WTC11 (cell line): ENCODE data around the gene CARD9. TPM values are rescaled to one million over a fixed set of nuclear protein-coding genes. Genes with fewer than 3 reads are reported as not detected.
A peak's percentile ranks its signal among the peaks of the same experiment; 100 is the strongest.

Experiments
- ATAC-seq: fragments of 200-7000 bp; cut with Tn5 transposase; 2 replicates; pipeline ENCODE4 v1.10.0; 2021; ENCODE audit warnings: mild to moderate bottlenecking, moderate library complexity
- CTCF ChIA-PET: fragments of 300-600 bp; sonication (Branson Sonifier 250); formaldehyde crosslinking; loops from one replicate; lab custom pipeline; 2021; ENCODE audit warnings: antibody characterized with exemption; lab: Charles Lee
- POLR2A ChIA-PET: fragments of 350-600 bp; sonication (Branson Sonifier 250); formaldehyde crosslinking; loops from one replicate; lab custom pipeline; 2021; ENCODE audit warnings: antibody characterized with exemption; lab: Charles Lee
- DNase-seq: peaks from one replicate; pipeline ENCODE4 v3.0.0; 2021; ENCODE audit warnings: low spot score
- H3K27ac Mint-ChIP-seq: 2 replicates; pipeline ENCODE4 v1.8.0; 2021; ENCODE audit warnings: mixed read lengths
- H3K27me3 Mint-ChIP-seq: 2 replicates; pipeline ENCODE4 v1.8.0; 2021; ENCODE audit warnings: low read depth, mild to moderate bottlenecking, moderate library complexity, mixed read lengths
- H3K36me3 Mint-ChIP-seq: 2 replicates; pipeline ENCODE4 v1.8.0; 2021; ENCODE audit warnings: mixed read lengths
- H3K4me1 Mint-ChIP-seq: 2 replicates; pipeline ENCODE4 v1.8.0; 2022; ENCODE audit warnings: mixed read lengths
- H3K4me3 Mint-ChIP-seq: 2 replicates; pipeline ENCODE4 v1.8.0; 2021; ENCODE audit warnings: mild to moderate bottlenecking, moderate library complexity, mixed read lengths
- H3K9me3 Mint-ChIP-seq: 2 replicates; pipeline ENCODE4 v1.8.0; 2021; ENCODE audit warnings: mixed read lengths
- CREM ChIP-seq: sonication (generic); formaldehyde crosslinking; IDR thresholded peaks from 2 replicates; pipeline ENCODE4 v1.8.1; 2022; ENCODE audit warnings: mild to moderate bottlenecking, missing genetic modification reagents, moderate library complexity
- E2F1 ChIP-seq: sonication (generic); formaldehyde crosslinking; IDR thresholded peaks from 2 replicates; pipeline ENCODE4 v1.8.0; 2022; ENCODE audit warnings: mild to moderate bottlenecking, missing genetic modification reagents
- ELF4 ChIP-seq: sonication (generic); formaldehyde crosslinking; IDR thresholded peaks from 2 replicates; pipeline ENCODE4 v1.8.1; 2022; ENCODE audit warnings: low read depth, mild to moderate bottlenecking, moderate library complexity, missing genetic modification reagents
- EMX1 ChIP-seq: fragments of 250-450 bp; sonication (Bioruptor Pico); IDR thresholded peaks from 2 replicates; pipeline ENCODE4 v1.8.0; 2021; ENCODE audit warnings: mild to moderate bottlenecking
- GTF2I ChIP-seq: fragments of 250-450 bp; sonication (Bioruptor Pico); conservative IDR thresholded peaks from 2 replicates; pipeline ENCODE4 v1.4.0; 2021; ENCODE audit warnings: mild to moderate bottlenecking
- HMGA2 ChIP-seq: fragments of 250-450 bp; sonication (Bioruptor Pico); IDR thresholded peaks from 2 replicates; pipeline ENCODE4 v1.4.0; 2021; ENCODE audit warnings: mild to moderate bottlenecking, moderate library complexity
- IRF2 ChIP-seq: sonication (generic); formaldehyde crosslinking; IDR thresholded peaks from 2 replicates; pipeline ENCODE4 v1.8.0; 2022; ENCODE audit warnings: low read depth, missing genetic modification reagents, borderline replicate concordance
- KAT7 ChIP-seq: sonication (generic); formaldehyde crosslinking; IDR thresholded peaks from 2 replicates; pipeline ENCODE4 v1.8.1; 2023; ENCODE audit warnings: missing genetic modification reagents, mild to moderate bottlenecking, borderline replicate concordance
- MLX ChIP-seq: sonication (generic); formaldehyde crosslinking; IDR thresholded peaks from 2 replicates; pipeline ENCODE4 v1.8.1; 2023; ENCODE audit warnings: mild to moderate bottlenecking, missing genetic modification reagents, moderate library complexity
- NFATC4 ChIP-seq: fragments of 250-450 bp; sonication (Bioruptor Pico); IDR thresholded peaks from 2 replicates; pipeline ENCODE4 v1.9.0; 2021; ENCODE audit warnings: mild to moderate bottlenecking
- NFE2L1 ChIP-seq: sonication (generic); formaldehyde crosslinking; IDR thresholded peaks from 2 replicates; pipeline ENCODE4 v1.8.1; 2023; ENCODE audit warnings: missing genetic modification reagents
- NFYB ChIP-seq: sonication (generic); formaldehyde crosslinking; conservative IDR thresholded peaks from 2 replicates; pipeline ENCODE4 v1.8.0; 2022; ENCODE audit warnings: low read depth, missing genetic modification reagents
- NR1H2 ChIP-seq: sonication (generic); formaldehyde crosslinking; IDR thresholded peaks from 2 replicates; pipeline ENCODE4 v1.9.0; 2021; ENCODE audit warnings: mild to moderate bottlenecking, moderate library complexity, missing genetic modification reagents
- OVOL2 ChIP-seq: fragments of 250-450 bp; sonication (Bioruptor Pico); IDR thresholded peaks from 2 replicates; pipeline ENCODE4 v1.9.0; 2021; ENCODE audit warnings: mild to moderate bottlenecking, borderline replicate concordance
- PREB ChIP-seq: sonication (generic); formaldehyde crosslinking; IDR thresholded peaks from 2 replicates; pipeline ENCODE4 v1.8.1; 2022; ENCODE audit warnings: mild to moderate bottlenecking, missing genetic modification reagents, moderate library complexity, borderline replicate concordance
- PRRX2 ChIP-seq: fragments of 250-450 bp; sonication (Bioruptor Pico); IDR thresholded peaks from 2 replicates; pipeline ENCODE4 v1.8.0; 2021; ENCODE audit warnings: mild to moderate bottlenecking
- SMAD3 ChIP-seq: sonication (generic); formaldehyde crosslinking; IDR thresholded peaks from 2 replicates; pipeline ENCODE4 v1.8.0; 2022; ENCODE audit warnings: missing genetic modification reagents, mild to moderate bottlenecking, borderline replicate concordance
- SMAD4 ChIP-seq: sonication (generic); formaldehyde crosslinking; IDR thresholded peaks from 2 replicates; pipeline ENCODE4 v1.8.0; 2022; ENCODE audit warnings: mild to moderate bottlenecking, missing genetic modification reagents
- TCF7 ChIP-seq: sonication (generic); formaldehyde crosslinking; IDR thresholded peaks from 2 replicates; pipeline ENCODE4 v1.8.0; 2022; ENCODE audit warnings: mild to moderate bottlenecking, low read depth, missing genetic modification reagents, moderate library complexity
- TP53 ChIP-seq: sonication (generic); formaldehyde crosslinking; IDR thresholded peaks from 2 replicates; pipeline ENCODE4 v1.8.1; 2023; ENCODE audit warnings: mild to moderate bottlenecking, missing genetic modification reagents
- USF2 ChIP-seq: sonication (generic); formaldehyde crosslinking; IDR thresholded peaks from 2 replicates; pipeline ENCODE4 v1.8.1; 2023; ENCODE audit warnings: mild to moderate bottlenecking, missing genetic modification reagents, moderate library complexity
- ZNF138 ChIP-seq: sonication (generic); formaldehyde crosslinking; conservative IDR thresholded peaks from 2 replicates; pipeline ENCODE4 v1.8.1; 2022; ENCODE audit warnings: mild to moderate bottlenecking, moderate library complexity, missing genetic modification reagents
- ZNF219 ChIP-seq: sonication (generic); formaldehyde crosslinking; IDR thresholded peaks from 2 replicates; pipeline ENCODE4 v1.8.0; 2023; ENCODE audit warnings: missing genetic modification reagents, mild to moderate bottlenecking, borderline replicate concordance
- ZNF232 ChIP-seq: sonication (generic); formaldehyde crosslinking; IDR thresholded peaks from 2 replicates; pipeline ENCODE4 v1.8.0; 2022; ENCODE audit warnings: mild to moderate bottlenecking, missing genetic modification reagents
- ZNF317 ChIP-seq: sonication (generic); formaldehyde crosslinking; IDR thresholded peaks from 2 replicates; pipeline ENCODE4 v1.8.1; 2023; ENCODE audit warnings: low read depth, mild to moderate bottlenecking, moderate library complexity, missing genetic modification reagents, borderline replicate concordance
- ZNF396 ChIP-seq: fragments of 250-450 bp; sonication (Bioruptor Pico); IDR thresholded peaks from 2 replicates; pipeline ENCODE4 v1.8.0; 2021; ENCODE audit warnings: mild to moderate bottlenecking, moderate library complexity, borderline replicate concordance
- total RNA-seq: library from RNA; stranded (reverse); gene quantifications from 3 replicates; pipeline ENCODE4 v1.2.3, GENCODE V29; 2021

The CARD9 gene
- total RNA-seq, 1 experiment from 2014 or later, result 0.96 TPM

GRCh38 chr9:136330406-136330990 lies 43.0 kb downstream of the CARD9 start (continued):
- TF ChIP-seq MLX (no peak), IRF2 (no peak)

- no peaks in the 10 kb centered on the region for H3K9me3 Mint-ChIP-seq
- H3K27ac Mint-ChIP-seq, result no peak overlapping the region
- ChIA-PET POLR2A (no interaction called here), CTCF (interaction anchor here (0.6 to 3.4 kb wide), 4 partner anchors 10 to 34 kb away, joined by 3 to 19 read pairs (median 8); partner anchors contain the start of gene DNLZ)
- DNase-seq, result no peak
- no peak for ATAC-seq
- no peaks in the 10 kb centered on the region for H3K36me3 Mint-ChIP-seq
- no peaks in the 10 kb centered on the region for H3K27me3 Mint-ChIP-seq
- TF ChIP-seq NFYB (CRISPR knock-in tag), result no peak
- TF ChIP-seq ZNF138 (CRISPR knock-in tag), result no peak
- no peak for TF ChIP-seq CREM
- TF ChIP-seq PREB, result no peak
- no peak for TF ChIP-seq NFATC4 (CRISPR knock-in tag)
- TF ChIP-seq KAT7, result no peak
- no peak for TF ChIP-seq ELF4 (CRISPR knock-in tag)
- TF ChIP-seq ZNF396 (CRISPR knock-in tag), result no peak
- no peak for TF ChIP-seq TCF7 (CRISPR knock-in tag)
- TF ChIP-seq ZNF317 (CRISPR knock-in tag), result no peak
- no peak for TF ChIP-seq GTF2I (CRISPR knock-in tag)
- no peak overlapping the region for H3K4me3 Mint-ChIP-seq
- peaks cover 7% of the 10 kb centered on the region for H3K4me1 Mint-ChIP-seq
Measured at GRCh38 chr9:136329636-136330405, 43.6 kb downstream of the CARD9 start.

GRCh38 chr9:136329211-136329627 lies 44.2 kb downstream of the CARD9 start:
- no peak for ATAC-seq
- no peaks in the 10 kb centered on the region for H3K36me3 Mint-ChIP-seq
- no peaks in the 10 kb centered on the region for H3K27me3 Mint-ChIP-seq
- H3K27ac Mint-ChIP-seq, result no peak overlapping the region
- peaks cover 7% of the 10 kb centered on the region for H3K4me1 Mint-ChIP-seq
- TF ChIP-seq TP53 (CRISPR knock-in tag) (no peak), OVOL2 (CRISPR knock-in tag) (no peak), NFE2L1 (no peak), NR1H2 (CRISPR knock-in tag) (no peak), ZNF219 (CRISPR knock-in tag) (no peak), PRRX2 (CRISPR knock-in tag) (no peak)
- POLR2A ChIA-PET, result no interaction called here
- no peak overlapping the region; the same call in 1 of the 2 replicates for H3K4me3 Mint-ChIP-seq
- CTCF ChIA-PET, result interaction anchor here (1.6 to 3.4 kb wide), 3 partner anchors 10 to 34 kb away, joined by 6 to 19 read pairs (median 11); partner anchors contain the start of gene DNLZ
- H3K9me3 Mint-ChIP-seq, result no peaks in the 10 kb centered on the region
- DNase-seq, result no peak

GRCh38 chr9:136328622-136329041 lies 44.8 kb downstream of the CARD9 start:
- Mint-ChIP-seq H3K36me3 (no peaks in the 10 kb centered on the region), H3K27me3 (no peaks in the 10 kb centered on the region), H3K27ac (peak overlapping the region; percentile 90), H3K4me1 (peaks cover 7% of the 10 kb centered on the region), H3K9me3 (no peaks in the 10 kb centered on the region), H3K4me3 (peak overlapping the region; percentile 22; the same call in 1 of the 2 replicates)
- no peak for ATAC-seq
- DNase-seq, result no peak
- POLR2A ChIA-PET, result no interaction called here
- CTCF ChIA-PET, result interaction anchor here (2.8 to 3.4 kb wide), 2 partner anchors 11 to 16 kb away, joined by 11 to 19 read pairs; no protein-coding TSS in a partner anchor
- TF ChIP-seq ZNF317 (CRISPR knock-in tag) (no peak), E2F1 (no peak), EMX1 (CRISPR knock-in tag) (no peak), SMAD3 (CRISPR knock-in tag) (no peak), ZNF232 (no peak), SMAD4 (CRISPR knock-in tag) (no peak), HMGA2 (no peak), ELF4 (CRISPR knock-in tag) (no peak), USF2 (CRISPR knock-in tag) (no peak), PREB (no peak)
